HepG2 (cell line): ENCODE measurements around the gene LAMB4. TPM values are rescaled to one million over a fixed set of nuclear protein-coding genes. Genes with fewer than 3 reads are reported as not detected.

Source experiments
- ATAC-seq: fragments of 200-7000 bp; cut with Tn5 transposase; 3 replicates; pipeline ENCODE4 v1.9.1; 2020; ENCODE audit warnings: mild to moderate bottlenecking, moderate library complexity
- BruUV-seq: library from RNA; stranded (reverse); fragments of 400-500 nt; replicated peaks from 2 replicates; lab custom pipeline; 2021; lab: Mats Ljungman, UMichigan
- CTCF ChIA-PET: fragments of 300-600 bp; formaldehyde crosslinking; extraction: SDS; loops from one replicate; lab custom pipeline; 2021; ENCODE audit warnings: low total read pairs, inconsistent platforms, low intra/inter-chr PET ratio; lab: Yijun Ruan, JAX
- POLR2A ChIA-PET: fragments of 350-600 bp; sonication (Branson Sonifier 250); formaldehyde crosslinking; loops from one replicate; lab custom pipeline; 2020; ENCODE audit warnings: antibody characterized with exemption, inconsistent platforms; lab: Yijun Ruan, JAX
- DNase-seq: peaks from one replicate; pipeline ENCODE4 v3.0.0-alpha.2; 2015; ENCODE audit warnings: low spot score
- FAIRE-seq: peaks from 3 replicates; lab custom pipeline; 2011; peaks lifted over from hg19 to GRCh38; lab: Jason Lieb, UNC
- H2AFZ ChIP-seq: one replicate; pipeline ENCODE4 v1.6.1; 2011; ENCODE audit warnings: low read length, inconsistent platforms
- H3K27ac ChIP-seq: fragments of 300-600 bp; 3 replicates; pipeline ENCODE4 v1.8.0; 2011; ENCODE audit warnings: mixed run types, mild to moderate bottlenecking, mixed read lengths, low read length, inconsistent platforms; ENCODE audit not compliant: insufficient read depth; ENCODE audit errors: extremely low read length
- H3K27me3 ChIP-seq, 2 experiments: fragments of 200-600 bp in 1 of 2; 2 replicates in 1 of 2; 3 replicates in 1 of 2; pipeline versions ENCODE4 v1.6.0 to v1.8.0; 2011; ENCODE audit warnings: low read length in 2 of 2, mild to moderate bottlenecking in 2 of 2, moderate library complexity in 2 of 2, inconsistent platforms in 1 of 2; ENCODE audit not compliant: insufficient read depth in 2 of 2, control insufficient read depth in 1 of 2
- H3K36me3 ChIP-seq, 2 experiments: fragments of 200-600 bp in 1 of 2; replicated peaks in 1 of 2; 2 replicates in 1 of 2; 3 replicates in 1 of 2; pipeline versions ENCODE4 v1.5.1 to v1.8.0; 2011; ENCODE audit warnings: low read length in 2 of 2, inconsistent platforms in 1 of 2; ENCODE audit not compliant: insufficient read depth in 2 of 2, control insufficient read depth in 1 of 2
- H3K4me1 ChIP-seq: 2 replicates; pipeline ENCODE4 v1.5.1; 2012; ENCODE audit warnings: low read length, inconsistent platforms; ENCODE audit not compliant: insufficient read depth
- H3K4me2 ChIP-seq: 2 replicates; pipeline ENCODE4 v1.6.0; 2011; ENCODE audit warnings: low read depth, low read length, inconsistent platforms
- H3K4me3 ChIP-seq, 3 experiments: fragments of 200-600 bp in 1 of 3; sonication (generic), shearing (Covaris generic) in 1 of 3; replicated peaks in 1 of 3; 2 replicates each; pipeline ENCODE4 v1.5.1; 2011 to 2016; ENCODE audit warnings: low read length in 3 of 3, inconsistent platforms in 2 of 3, low read depth in 2 of 3, mild to moderate bottlenecking in 2 of 3, control low read depth in 1 of 3, mixed read lengths in 1 of 3; ENCODE audit not compliant: insufficient read depth in 1 of 3
- H3K79me2 ChIP-seq: one replicate; pipeline ENCODE4 v1.6.1; 2011; ENCODE audit warnings: low read length, inconsistent platforms; ENCODE audit not compliant: insufficient read depth
- H3K9ac ChIP-seq: 2 replicates; pipeline ENCODE4 v1.6.0; 2011; ENCODE audit warnings: mild to moderate bottlenecking, low read depth, low read length, inconsistent platforms; ENCODE audit not compliant: insufficient read depth
- H3K9me3 ChIP-seq: 2 replicates; pipeline ENCODE4 v1.5.1; 2012; ENCODE audit warnings: mild to moderate bottlenecking, low read length
- H4K20me1 ChIP-seq: 2 replicates; pipeline ENCODE4 v1.6.0; 2011; ENCODE audit warnings: inconsistent platforms, mild to moderate bottlenecking, low read length, moderate library complexity; ENCODE audit not compliant: insufficient read depth
- GATAD2A ChIP-seq: IDR thresholded peaks from 2 replicates; pipeline ENCODE4 v1.6.1; 2016
- IRF2 ChIP-seq: IDR thresholded peaks from 2 replicates; pipeline ENCODE4 v1.6.1; 2018; ENCODE audit warnings: missing genetic modification reagents, missing compliant biosample characterization
- PHF8 ChIP-seq: sonication (generic); formaldehyde crosslinking; IDR thresholded peaks from 2 replicates; pipeline ENCODE4 v1.5.0; 2020; ENCODE audit warnings: missing genetic modification reagents
- TCF7L2 ChIP-seq: IDR thresholded peaks from 2 replicates; pipeline ENCODE4 v1.6.1; 2011; ENCODE audit warnings: mild to moderate bottlenecking, low read depth, low read length, moderate library complexity
- ZNF138 ChIP-seq: sonication (generic); formaldehyde crosslinking; IDR thresholded peaks from 2 replicates; pipeline ENCODE4 v1.5.0; 2020; ENCODE audit warnings: mild to moderate bottlenecking, low read depth, missing genetic modification reagents
- ZNF143 ChIP-seq: sonication (generic); formaldehyde crosslinking; IDR thresholded peaks from 2 replicates; pipeline ENCODE4 v1.4.0; 2020; ENCODE audit warnings: missing genetic modification reagents
- ZNF326 ChIP-seq: sonication (generic); formaldehyde crosslinking; IDR thresholded peaks from 2 replicates; pipeline ENCODE4 v1.4.0; 2020; ENCODE audit warnings: missing genetic modification reagents, borderline replicate concordance
- ZNF484 ChIP-seq: sonication (generic); formaldehyde crosslinking; IDR thresholded peaks from 2 replicates; pipeline ENCODE4 v1.5.1; 2020; ENCODE audit warnings: mild to moderate bottlenecking, low read depth, missing genetic modification reagents, borderline replicate concordance
- ZNF543 ChIP-seq: sonication (generic); formaldehyde crosslinking; IDR thresholded peaks from 2 replicates; pipeline ENCODE4 v1.4.0; 2020; ENCODE audit warnings: mild to moderate bottlenecking, missing genetic modification reagents
- ZNF781 ChIP-seq: sonication (generic); formaldehyde crosslinking; IDR thresholded peaks from 2 replicates; pipeline ENCODE4 v1.5.1; 2020; ENCODE audit warnings: borderline replicate concordance, mild to moderate bottlenecking, missing genetic modification reagents; ENCODE audit errors: not compliant biosample characterization
- ZNF879 ChIP-seq: sonication (generic); formaldehyde crosslinking; IDR thresholded peaks from 2 replicates; pipeline ENCODE4 v1.8.1; 2023; ENCODE audit warnings: missing genetic modification reagents
- ZSCAN31 ChIP-seq: sonication (generic); formaldehyde crosslinking; IDR thresholded peaks from 2 replicates; pipeline ENCODE4 v1.5.0; 2020; ENCODE audit warnings: low read depth, mild to moderate bottlenecking, missing genetic modification reagents
- WGBS: methylation state at CpG from one replicate; pipeline ENCODE4 v1.1.6; 2017; ENCODE audit warnings: low lambda C conversion rate; 5-methylcytosine and 5-hydroxymethylcytosine counted together
- in situ Hi-C: cut with HindIII; loops from 2 replicates; pipeline ENCODE4 v1.10.0; 2017; ENCODE audit warnings: low pct_unique_long_range_greater_than_20kb; ENCODE audit not compliant: extremely low pct_ligation_motif_present
- intact Hi-C: fragments of 100-400 bp; cut with micrococcal nuclease; formaldehyde crosslinking; loops from one replicate; pipeline ENCODE4 v1.10.0; 2022; ENCODE audit not compliant: unreplicated experiment
- polyA plus RNA-seq, 8 experiments: library from polyadenylated mRNA; depleted of rRNA in 3 of 8; stranded (reverse) in 7 of 8; unstranded in 1 of 8; fragments of >200 nt; fragmentation: Illumina TruSeq in 4 of 8; extraction: Trizol in 4 of 8; gene quantifications; 2 replicates each; pipeline versions ENCODE4 v1.2.1 to v1.2.3, GENCODE V29; 2011 to 2016; ENCODE audit warnings: low read depth in 4 of 8, missing spikeins in 1 of 8, mixed read lengths in 1 of 8; ENCODE audit not compliant: insufficient read depth in 1 of 8
- total RNA-seq, 5 experiments: library from RNA; depleted of rRNA; stranded (reverse); fragments of >200 nt; fragmentation: Illumina TruSeq; extraction: Trizol; gene quantifications; 2 replicates each; pipeline ENCODE4 v1.2.3, GENCODE V29; 2016; ENCODE audit warnings: low read depth in 1 of 5
- TF ChIP-seq, protein P1 (sequence below): sonication (generic); formaldehyde crosslinking; IDR thresholded peaks from 2 replicates; pipeline ENCODE4 v1.4.0; 2020; ENCODE audit warnings: missing genetic modification reagents
- TF ChIP-seq, protein P2 (sequence below): IDR thresholded peaks from 2 replicates; pipeline ENCODE4 v1.6.1; 2012; ENCODE audit warnings: low read depth, low read length, improper control_type of control experiment

The LAMB4 gene
- total and polyA plus RNA-seq, 2 of the 13 experiments (the other 11 are each of a cell fraction or from before 2014, with no cell fraction given) = 0.05 TPM; not detected in 1

DNA sequence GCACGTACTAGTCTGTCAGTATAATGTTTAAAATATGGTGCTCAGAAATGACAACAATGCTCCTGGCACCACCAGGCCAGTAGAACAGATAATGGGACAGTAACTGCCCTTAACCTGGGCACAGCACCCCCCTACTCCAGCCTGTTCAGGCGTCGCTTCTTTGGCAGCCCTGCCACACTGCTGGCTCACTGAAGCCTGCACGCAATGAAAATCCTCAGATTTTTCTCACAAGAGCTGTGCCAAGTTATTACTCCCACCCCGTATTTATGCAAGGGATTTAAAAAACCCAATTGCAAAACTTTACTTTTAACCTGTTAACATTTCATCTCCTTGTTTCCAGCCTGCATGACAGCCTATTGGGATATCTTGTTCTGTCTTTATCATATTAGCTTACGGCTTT, 70.6 kb downstream of the LAMB4 start:
- no peak for FAIRE-seq
- intact Hi-C loops = no loop called here
- Histone ChIP-seq H3K27me3 (no peaks in the 10 kb centered on the region), H4K20me1 (no peaks in the 10 kb centered on the region), H3K9ac (no peak overlapping the region), H3K4me2 (no peak overlapping the region), H3K4me3 (no peak overlapping the region), H3K79me2 (no peaks in the 10 kb centered on the region), H3K36me3 (no peaks in the 10 kb centered on the region), H2AFZ (no peak overlapping the region), H3K9me3 (no peaks in the 10 kb centered on the region), H3K27ac (no peak overlapping the region), H3K4me1 (peaks cover 32% of the 10 kb centered on the region)
- CTCF ChIA-PET = no interaction called here
- DNase-seq = no peak
- BruUV-seq = no TSS peak
- no peak for ATAC-seq
- POLR2A ChIA-PET = no interaction called here
- 76% methylated on average over 6 of the region's 6 CpGs for WGBS
- in situ Hi-C loops = no loop called here
- TF ChIP-seq ZNF143 (CRISPR knock-in tag) = no peak
- TF ChIP-seq ZNF326 (CRISPR knock-in tag) = no peak
- TF ChIP-seq ZNF484 (CRISPR knock-in tag) = no peak
- TF ChIP-seq, protein P1, sequence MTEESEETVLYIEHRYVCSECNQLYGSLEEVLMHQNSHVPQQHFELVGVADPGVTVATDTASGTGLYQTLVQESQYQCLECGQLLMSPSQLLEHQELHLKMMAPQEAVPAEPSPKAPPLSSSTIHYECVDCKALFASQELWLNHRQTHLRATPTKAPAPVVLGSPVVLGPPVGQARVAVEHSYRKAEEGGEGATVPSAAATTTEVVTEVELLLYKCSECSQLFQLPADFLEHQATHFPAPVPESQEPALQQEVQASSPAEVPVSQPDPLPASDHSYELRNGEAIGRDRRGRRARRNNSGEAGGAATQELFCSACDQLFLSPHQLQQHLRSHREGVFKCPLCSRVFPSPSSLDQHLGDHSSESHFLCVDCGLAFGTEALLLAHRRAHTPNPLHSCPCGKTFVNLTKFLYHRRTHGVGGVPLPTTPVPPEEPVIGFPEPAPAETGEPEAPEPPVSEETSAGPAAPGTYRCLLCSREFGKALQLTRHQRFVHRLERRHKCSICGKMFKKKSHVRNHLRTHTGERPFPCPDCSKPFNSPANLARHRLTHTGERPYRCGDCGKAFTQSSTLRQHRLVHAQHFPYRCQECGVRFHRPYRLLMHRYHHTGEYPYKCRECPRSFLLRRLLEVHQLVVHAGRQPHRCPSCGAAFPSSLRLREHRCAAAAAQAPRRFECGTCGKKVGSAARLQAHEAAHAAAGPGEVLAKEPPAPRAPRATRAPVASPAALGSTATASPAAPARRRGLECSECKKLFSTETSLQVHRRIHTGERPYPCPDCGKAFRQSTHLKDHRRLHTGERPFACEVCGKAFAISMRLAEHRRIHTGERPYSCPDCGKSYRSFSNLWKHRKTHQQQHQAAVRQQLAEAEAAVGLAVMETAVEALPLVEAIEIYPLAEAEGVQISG (CRISPR knock-in tag) = no peak
- TF ChIP-seq GATAD2A = no peak
- no peak for TF ChIP-seq ZNF138 (CRISPR knock-in tag)
- TF ChIP-seq ZNF879 (CRISPR knock-in tag) = no peak
- TF ChIP-seq, protein P2, sequence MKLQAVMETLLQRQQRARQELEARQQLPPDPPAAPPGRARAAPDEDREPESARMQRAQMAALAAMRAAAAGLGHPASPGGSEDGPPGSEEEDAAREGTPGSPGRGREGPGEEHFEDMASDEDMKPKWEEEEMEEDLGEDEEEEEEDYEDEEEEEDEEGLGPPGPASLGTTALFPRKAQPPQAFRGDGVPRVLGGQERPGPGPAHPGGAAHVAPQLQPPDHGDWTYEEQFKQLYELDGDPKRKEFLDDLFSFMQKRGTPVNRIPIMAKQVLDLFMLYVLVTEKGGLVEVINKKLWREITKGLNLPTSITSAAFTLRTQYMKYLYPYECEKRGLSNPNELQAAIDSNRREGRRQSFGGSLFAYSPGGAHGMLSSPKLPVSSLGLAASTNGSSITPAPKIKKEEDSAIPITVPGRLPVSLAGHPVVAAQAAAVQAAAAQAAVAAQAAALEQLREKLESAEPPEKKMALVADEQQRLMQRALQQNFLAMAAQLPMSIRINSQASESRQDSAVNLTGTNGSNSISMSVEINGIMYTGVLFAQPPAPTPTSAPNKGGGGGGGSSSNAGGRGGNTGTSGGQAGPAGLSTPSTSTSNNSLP = no peak
- no peak for TF ChIP-seq ZNF781 (CRISPR knock-in tag)
- no peak for TF ChIP-seq ZSCAN31 (CRISPR knock-in tag)
- no peak for TF ChIP-seq PHF8
- no peak for TF ChIP-seq ZNF543 (CRISPR knock-in tag)
- no peak for TF ChIP-seq IRF2 (CRISPR knock-in tag)
- no peak for TF ChIP-seq TCF7L2
